ENCODE measurements around the gene IDH2.

DNA sequence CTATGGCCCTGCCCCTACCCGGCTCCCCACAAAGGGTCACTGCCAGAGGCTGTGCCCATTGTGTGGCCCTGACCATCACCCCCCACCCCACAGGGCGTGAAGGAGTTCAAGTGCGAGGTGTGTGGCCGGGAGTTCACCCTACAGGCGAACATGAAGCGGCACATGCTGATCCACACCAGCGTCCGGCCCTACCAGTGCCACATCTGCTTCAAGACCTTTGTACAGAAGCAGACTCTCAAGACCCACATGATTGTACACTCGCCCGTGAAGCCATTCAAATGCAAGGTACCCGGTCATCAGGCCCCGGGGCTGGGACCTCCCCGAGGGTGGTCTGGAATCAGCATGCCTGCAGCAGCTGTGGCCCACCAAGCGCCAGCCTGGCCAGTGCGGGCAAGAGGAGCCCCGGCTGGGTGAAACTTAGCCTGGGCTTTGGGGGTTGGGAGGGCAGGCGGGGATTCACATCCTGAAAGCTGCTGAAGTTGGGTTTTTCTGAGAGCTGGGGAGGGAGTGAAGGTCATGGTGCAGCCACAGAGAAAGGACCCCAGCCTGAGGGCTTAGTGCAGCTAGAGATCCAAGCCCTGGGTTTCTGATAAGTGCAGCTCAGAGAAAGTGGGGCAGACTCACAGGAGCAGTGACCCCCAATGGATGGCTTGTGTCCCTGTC, 29.2 kb downstream of the IDH2 start:
- TF ChIP-seq POLR2A (IDR thresholded peaks at IDR 0.05) (no peak), EP300 (IDR thresholded peaks at IDR 0.05; ENCODE audit: low read depth) (no peak), POLR2AphosphoS5 (IDR thresholded peaks at IDR 0.05) (no peak)
- TF ChIP-seq, protein P1, sequence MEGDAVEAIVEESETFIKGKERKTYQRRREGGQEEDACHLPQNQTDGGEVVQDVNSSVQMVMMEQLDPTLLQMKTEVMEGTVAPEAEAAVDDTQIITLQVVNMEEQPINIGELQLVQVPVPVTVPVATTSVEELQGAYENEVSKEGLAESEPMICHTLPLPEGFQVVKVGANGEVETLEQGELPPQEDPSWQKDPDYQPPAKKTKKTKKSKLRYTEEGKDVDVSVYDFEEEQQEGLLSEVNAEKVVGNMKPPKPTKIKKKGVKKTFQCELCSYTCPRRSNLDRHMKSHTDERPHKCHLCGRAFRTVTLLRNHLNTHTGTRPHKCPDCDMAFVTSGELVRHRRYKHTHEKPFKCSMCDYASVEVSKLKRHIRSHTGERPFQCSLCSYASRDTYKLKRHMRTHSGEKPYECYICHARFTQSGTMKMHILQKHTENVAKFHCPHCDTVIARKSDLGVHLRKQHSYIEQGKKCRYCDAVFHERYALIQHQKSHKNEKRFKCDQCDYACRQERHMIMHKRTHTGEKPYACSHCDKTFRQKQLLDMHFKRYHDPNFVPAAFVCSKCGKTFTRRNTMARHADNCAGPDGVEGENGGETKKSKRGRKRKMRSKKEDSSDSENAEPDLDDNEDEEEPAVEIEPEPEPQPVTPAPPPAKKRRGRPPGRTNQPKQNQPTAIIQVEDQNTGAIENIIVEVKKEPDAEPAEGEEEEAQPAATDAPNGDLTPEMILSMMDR (IDR thresholded peaks at IDR 0.05): no peak

Measured in transverse colon (tissue), 4 donors.